Measurements from ENCODE around the gene DMBT1. TPM values are rescaled to one million over a fixed set of nuclear protein-coding genes. Genes with fewer than 3 reads are reported as not detected.
"Not testable (repeated sequence)": the region's sequence is repeated elsewhere in the genome, so short reads cannot be mapped to it uniquely, and the experiment has no call there.

DMBT1 gene
- polyA plus RNA-seq, 3 donors: 0.04 to 0.14 (median 0.10) TPM

DNA sequence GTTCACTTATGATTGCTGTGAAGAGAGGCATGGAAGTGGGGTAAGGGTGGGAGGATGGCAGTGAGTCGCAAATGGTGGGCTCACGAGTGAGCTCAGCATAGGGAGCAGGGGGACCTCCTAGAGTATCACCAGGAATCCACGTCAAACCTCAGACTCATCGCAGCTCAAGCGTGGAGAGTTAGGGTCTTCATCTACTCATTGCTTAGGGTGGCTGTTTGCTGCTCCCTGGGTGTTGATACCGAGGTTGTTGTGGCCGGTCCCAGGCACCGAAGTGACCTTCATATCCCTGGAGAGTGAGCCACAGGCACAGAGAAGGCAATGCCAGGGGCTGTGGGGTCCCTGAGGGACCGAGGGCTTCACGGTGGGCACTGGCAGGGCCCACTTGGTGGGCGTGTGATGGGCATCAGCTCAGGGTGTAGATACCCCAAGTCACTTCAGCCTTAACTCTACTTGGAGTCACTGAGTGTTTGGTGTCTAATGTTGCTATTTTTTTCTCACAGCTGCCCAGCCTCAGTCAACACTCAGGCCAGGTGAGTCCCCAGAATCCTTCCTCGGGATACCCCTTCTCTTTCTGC, 16.8 kb downstream of the DMBT1 start:
- no peak for DNase-seq

DNA sequence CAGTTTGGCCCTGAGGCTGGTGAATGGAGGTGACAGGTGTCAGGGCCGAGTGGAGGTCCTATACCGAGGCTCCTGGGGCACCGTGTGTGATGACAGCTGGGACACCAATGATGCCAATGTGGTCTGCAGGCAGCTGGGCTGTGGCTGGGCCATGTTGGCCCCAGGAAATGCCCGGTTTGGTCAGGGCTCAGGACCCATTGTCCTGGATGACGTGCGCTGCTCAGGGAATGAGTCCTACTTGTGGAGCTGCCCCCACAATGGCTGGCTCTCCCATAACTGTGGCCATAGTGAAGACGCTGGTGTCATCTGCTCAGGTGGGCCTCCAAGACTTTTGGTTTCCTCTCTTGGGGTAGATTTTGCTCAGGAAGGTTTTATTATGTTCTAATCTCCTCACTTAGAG, 25.5 kb downstream of the DMBT1 start:
- DNase-seq: not testable (repeated sequence)

DNA sequence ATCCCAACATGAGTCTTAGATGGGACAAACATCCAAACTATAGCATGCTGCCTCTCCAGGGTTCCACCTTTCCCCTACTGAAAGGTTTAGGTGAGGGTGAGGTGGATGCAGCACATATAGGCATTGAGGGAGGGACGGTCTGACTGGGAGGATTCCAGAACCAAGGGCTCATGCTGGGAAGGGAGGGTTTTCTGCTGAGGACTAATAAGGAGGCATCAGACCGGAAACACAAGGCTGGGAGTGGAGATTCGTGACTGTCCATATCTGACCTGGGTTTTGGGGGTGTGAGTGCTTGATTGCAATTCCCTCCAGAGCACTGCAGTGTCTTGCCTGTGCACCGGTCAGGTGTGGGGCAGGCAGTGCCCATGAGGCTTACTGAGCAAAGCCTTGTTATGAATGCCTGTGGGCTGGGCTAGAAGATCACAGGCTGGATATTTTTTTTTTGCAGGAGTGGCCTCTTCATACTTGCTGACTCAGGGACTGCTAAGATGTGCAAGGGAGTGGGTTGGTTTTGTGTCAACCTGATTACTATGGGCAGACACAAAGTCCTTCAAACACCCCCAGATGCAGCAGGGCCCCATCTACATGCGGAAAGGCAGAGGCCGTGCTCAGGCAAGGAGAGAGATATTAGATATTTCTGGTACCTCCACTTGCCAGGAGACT, 26.7 kb downstream of the DMBT1 start:
- DNase-seq: no peak

DNA sequence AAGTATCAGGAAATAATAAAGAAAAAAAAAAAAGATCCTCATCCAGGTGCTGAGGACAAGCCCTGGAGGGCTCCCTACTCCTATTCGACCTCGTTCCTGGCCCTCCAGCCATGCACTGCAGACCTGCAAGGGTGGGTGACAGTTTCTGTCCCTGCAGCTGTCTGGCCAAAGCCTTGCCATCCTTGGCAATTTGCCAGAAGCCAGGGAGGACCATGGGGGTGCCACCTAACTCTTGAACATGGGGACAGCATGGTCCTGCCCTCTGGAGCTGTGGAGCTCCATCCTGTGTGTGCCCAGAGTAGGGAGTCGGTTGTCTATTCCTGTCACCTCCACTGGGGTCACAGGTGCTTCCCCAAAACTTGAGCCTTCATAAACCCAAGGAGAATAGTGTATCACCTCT, 27.8 kb downstream of the DMBT1 start:
- DNase-seq: no peak

DNA sequence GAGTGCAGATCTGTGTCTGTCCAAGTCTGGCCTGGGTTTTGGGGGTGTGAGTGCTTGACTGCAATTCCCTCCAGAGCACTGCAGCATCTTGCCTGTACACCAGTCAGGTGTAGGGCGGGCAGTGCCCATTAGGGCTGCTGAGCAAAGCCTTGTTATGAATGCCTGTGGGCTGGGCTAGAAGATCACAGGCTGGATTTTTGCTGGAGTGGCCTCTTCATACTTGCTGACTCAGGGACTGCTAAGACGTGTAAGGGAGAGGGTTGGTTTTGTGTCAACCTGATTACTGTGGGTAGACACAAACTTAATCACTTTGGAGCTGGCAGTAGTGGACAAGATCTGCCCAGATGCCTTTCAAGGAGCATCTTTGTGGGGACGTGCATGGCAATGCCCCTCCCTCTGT, 29.6 kb downstream of the DMBT1 start:
- no peak for DNase-seq

DNA sequence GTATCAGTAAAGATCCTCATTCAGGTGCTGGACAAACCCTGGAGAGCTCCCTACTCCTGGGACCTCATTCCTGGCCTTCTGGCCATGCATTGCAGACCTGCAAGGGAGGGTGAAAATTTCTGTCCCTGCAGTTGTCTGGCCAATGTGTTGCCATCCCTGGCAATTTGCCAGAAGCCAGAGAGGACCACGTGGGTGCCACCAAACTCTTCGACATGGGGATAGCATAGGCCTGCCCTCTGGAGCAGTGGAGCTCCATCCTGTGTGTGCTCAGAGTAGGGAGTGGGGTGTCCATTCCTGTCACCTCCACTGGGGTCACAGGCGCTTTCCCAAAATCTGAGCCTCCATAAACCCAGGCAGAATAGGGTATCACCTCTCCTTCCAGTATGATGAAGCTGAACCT, 31.2 kb downstream of the DMBT1 start:
- DNase-seq: no peak

DNA sequence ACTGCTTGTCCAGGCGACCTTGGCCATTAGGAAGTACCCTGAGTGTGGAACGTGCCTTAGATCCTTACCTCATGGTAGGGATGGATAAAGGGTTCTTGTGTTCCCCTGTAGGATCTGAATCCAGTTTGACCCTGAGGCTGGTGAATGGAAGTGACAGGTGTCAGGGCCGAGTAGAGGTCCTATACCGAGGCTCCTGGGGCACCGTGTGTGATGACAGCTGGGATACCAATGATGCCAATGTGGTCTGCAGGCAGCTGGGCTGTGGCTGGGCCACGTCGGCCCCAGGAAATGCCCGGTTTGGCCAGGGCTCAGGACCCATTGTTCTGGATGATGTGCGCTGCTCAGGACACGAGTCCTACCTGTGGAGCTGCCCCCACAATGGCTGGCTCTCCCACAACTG, 31.6 kb downstream of the DMBT1 start:
- no peak for DNase-seq

DNA sequence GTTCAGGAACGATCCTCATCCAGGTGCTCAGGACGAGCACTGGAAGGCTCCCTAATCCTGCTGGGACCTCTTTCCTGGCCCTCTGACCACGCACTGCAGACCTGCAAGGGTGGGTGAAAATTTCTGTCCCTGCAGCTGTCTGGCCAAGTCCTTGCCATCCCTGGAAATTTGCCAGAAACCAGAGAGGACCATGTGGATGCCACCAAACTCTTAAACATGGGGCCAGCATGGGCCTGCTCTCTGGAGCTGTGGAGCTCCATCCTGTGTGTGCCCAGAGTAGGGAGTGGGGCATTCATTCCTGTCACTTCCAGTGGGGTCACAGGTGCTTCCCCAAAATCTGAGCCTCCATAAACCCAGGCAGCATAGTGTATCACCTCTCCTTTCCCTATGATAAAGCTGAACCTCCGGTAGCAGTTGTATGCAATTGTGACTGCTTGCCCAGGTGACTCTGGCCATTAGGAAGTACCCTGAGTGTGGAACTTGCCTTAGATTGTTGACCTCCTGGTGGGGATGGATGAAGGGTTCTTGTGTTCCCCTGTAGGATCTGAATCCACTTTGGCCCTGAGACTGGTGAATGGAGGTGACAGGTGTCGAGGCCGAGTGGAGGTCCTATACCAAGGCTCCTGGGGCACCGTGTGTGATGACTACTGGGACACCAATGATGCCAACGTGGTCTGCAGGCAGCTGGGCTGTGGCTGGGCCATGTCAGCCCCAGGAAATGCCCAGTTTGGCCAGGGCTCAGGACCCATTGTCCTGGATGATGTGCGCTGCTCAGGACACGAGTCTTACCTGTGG, 57.1 kb downstream of the DMBT1 start:
- DNase-seq: no peak

DNA sequence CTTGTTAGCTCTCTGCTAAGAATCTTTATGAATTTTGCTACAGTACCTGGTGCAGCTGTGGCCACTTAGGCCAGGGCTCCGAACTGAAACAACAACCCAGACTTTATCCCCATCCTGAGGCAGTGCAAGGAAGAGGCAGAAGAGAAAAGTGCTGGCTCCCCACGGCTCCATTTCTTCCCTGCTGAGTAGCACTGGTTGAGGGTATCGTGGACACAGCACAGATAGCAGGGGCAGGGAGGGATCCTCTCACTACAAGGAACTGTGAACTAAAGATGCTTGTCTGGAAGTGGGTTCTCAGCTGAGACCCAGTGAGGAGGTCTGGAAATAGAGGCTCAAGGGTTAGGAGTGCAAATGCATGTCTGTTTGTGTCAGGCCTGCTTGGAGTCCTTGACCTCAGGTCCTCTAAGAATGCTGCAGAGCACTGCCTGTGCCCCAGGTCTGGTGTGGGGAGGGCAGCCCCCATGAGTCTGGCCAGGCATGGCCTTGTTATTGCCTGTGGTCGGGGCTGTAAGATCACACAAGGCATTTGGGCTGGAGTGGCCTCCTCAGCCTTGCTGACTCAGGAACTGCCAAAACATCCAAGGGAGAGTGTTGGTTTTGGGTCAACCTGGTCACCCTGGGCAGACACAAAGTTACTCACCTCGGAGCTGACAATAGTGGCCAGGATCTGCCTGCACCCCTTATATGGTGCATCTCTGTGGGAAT, 58.1 kb downstream of the DMBT1 start:
- no peak for DNase-seq

DNA sequence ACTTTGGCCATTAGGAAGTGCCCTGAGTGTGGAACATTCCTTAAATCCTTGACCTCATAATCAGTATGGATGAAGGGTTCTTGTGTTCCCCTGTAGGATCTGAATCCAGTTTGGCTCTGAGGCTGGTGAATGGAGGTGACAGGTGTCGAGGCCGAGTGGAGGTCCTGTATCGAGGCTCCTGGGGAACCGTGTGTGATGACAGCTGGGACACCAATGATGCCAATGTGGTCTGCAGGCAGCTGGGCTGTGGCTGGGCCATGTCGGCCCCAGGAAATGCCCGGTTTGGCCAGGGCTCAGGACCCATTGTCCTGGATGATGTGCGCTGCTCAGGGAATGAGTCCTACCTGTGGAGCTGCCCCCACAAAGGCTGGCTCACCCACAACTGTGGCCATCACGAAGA, 60.4 kb downstream of the DMBT1 start:
- not testable (repeated sequence) for DNase-seq

DNA sequence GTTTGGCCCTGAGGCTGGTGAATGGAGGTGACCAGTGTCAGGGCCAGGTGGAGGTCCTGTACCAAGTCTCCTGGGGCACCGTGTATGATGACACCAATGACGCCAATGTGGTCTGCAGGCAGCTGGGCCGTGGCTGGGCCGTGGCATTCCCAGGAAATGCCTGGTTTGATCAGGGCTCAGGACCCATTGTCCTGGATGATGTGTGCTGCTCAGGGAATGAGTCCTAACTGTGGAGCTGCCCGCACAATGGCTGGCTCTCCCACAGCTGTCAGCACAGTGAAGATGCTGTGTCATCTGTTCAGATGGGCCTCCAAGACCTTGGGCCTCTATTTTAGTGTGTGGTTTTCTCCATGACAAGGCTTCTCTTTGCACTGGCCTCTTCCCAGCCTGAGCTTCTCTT, 64.0 kb downstream of the DMBT1 start:
- no peak for DNase-seq

DNA sequence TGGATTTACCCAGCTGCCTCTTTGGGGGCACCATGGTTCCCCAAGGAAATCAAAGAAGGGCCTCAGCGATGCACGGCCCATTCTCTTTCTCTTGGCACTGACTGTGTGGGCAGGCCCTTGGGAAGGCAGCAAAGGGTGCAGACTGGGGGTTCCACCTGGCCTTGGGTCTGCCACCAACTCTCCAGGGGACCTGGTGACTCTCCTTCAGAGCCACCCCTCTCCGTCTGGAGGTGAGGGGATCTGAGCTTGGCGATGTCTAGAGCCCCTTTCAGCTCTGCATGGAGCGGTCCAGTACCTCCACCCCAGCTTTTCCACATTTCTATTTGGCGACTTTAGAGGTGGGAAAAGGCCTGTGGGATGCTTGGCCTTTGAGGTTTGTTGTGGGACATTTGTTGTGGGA, 70.0 kb downstream of the DMBT1 start:
- no peak for DNase-seq

DNA sequence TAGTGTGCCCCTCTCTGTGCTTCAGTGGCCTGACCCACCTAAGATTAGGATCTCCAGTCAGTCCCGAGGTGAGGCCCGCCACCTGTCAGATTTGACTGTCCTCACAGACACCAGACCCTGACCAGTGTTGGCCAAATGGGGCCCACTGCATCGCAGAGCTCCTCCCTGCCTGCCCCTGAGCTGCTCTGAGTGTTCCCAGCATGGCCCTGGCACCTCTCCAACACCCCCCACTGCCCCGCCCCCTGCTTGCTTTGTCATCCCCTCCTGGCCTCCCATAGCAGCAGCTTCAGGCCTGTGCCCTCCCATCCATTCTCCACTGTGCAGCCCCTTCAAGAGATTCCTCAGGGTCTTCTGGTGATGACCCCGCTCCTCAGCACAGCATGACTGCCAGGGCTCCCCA, 71.5 kb downstream of the DMBT1 start:
- DNase-seq: no peak

DNA sequence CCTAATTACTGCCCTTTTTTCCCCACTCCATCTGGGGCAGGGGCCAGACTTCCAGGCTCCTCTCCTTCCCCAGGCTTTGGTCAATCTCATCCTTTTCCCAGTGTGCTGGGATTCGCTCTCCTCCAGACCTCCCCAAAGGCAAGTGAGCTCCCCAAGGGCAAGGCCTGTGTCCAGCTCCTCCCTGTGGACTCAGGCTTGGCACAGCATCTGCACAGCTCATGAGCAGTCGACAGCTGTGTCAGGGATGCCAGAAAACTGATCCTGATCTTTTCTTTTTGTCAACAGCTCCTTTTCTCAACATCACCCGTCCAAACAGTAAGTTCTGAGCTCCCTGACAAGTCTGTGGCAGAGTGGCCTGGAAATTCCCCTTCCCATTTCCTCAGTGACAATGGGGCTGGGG, 72.0 kb downstream of the DMBT1 start:
- no peak for DNase-seq

DNA sequence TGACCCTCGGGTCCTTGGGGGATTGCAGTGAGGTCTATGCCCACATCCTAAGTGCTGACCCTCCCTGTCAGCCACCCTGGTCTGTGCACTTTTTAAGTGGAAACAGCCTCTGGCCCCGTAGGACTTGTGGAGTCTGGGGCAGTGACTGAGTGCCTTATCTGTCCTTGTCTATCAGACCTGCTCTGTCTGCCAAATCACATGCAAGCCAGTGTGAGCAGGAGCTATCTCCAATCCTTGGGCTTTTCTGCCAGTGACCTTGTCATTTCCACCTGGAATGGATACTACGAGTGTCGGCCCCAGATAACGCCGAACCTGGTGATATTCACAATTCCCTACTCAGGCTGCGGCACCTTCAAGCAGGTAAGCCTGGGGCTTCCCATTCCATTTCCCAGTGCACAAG, 76.4 kb downstream of the DMBT1 start:
- DNase-seq: no peak

DNA sequence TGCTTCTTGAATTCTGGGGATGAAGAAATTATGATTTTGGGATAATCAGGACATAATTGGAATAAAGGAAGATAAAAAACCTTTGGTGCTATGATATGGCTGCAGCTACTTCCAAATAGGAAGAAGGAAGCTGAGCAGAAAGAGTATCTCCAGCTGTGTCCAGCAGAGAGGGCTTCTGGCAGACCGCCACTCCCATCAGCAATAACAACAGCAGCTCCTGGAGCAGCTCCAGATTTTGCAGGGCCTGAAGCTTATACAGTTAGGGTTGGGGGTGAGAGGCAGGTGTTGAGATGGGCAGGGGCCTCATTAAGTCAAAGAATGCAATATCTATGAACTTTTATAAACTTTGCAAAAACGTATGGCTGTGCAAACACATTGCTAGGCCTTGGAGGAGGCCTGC, 76.8 kb downstream of the DMBT1 start:
- peak; percentile 36 for DNase-seq

DNA sequence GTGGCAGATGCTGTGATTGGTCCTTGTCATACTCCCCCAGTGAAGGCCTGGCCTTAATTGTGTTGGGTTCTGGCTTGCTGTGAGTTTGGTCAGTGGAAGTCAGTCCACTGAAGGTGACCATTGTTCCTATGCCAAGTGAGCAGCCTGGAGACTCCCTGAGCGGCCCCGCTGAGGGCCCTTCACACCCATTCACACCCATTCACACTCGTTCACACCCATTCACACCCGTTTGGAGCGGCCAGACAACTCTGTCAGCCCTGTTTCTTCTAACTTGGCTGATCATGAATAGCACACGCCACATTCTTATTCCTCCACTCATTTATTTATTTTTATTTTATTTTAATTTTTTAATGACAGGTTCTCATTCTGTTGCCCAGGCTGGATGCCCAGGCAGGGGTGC, 77.6 kb downstream of the DMBT1 start:
- no peak for DNase-seq

DNA sequence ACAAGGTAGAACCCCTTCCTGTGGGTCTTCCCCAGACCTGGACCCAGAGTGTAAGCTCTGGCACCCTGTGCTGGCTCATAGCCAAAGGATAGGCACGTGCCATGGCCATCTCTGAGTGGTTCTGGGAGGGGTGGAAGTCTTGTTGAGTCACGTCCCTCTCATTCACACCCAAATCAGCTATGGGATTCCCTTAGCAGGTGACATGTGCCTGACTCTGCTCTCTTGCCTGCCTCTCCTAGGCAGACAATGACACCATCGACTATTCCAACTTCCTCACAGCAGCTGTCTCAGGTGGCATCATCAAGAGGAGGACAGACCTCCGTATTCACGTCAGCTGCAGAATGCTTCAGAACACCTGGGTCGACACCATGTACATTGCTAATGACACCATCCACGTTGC, 79.2 kb downstream of the DMBT1 start:
- DNase-seq: no peak

DNA sequence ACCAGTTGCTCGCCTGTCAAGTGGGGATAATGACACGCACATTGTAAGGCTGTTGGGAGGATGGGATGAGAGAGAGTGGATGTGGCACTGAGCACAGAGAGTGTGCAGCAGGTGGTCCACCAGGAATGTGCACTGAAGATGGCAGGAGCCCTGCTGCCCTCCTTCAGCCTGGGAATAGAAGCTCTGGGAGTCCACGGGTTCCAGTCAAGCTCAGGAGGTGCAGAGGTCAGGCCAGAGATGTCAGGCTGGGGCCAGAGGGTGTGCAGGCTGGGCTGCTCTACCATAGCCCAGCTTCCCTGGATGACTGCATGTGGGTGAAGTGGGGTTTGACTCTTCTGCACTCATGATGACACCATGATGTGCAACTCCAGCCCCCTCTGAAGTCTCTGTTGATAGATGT, 80.4 kb downstream of the DMBT1 start:
- no peak for DNase-seq

DNA sequence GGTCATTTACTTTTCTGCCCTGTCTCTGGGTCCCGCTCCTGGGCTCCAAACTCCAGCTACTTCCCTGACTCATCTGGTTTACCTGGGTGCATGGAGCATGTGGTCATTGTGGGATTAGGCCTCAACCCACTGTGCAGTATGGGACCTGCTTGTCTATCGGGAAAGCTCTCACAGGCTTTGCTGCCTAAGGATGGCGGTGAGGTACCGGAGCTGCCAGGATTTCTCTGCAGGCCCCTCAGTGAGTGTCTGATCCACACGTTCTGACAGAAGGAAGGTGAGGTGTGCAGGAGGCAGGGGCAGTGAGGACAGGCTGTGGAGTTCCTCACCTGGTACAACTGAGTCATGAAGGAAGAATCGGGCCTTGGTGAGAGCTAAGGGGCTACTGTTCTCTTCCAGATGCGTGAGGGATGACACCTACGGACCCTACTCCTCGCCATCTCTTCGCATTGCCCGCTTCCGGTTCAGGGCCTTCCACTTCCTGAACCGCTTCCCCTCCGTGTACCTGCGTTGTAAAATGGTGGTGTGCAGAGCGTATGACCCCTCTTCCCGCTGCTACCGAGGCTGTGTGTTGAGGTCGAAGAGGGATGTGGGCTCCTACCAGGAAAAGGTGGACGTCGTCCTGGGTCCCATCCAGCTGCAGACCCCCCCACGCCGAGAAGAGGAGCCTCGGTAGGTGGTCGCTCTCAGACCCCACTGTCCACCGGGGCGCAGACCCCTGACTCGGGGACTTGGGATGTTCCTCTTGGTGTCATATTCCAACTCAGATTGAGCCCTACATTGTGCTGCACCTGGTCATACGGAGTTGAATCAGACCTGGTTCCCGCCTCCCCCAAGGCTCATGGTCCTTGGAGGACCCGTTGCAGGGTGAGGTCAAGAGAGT, 82.4 kb downstream of the DMBT1 start:
- DNase-seq: no peak

DNA sequence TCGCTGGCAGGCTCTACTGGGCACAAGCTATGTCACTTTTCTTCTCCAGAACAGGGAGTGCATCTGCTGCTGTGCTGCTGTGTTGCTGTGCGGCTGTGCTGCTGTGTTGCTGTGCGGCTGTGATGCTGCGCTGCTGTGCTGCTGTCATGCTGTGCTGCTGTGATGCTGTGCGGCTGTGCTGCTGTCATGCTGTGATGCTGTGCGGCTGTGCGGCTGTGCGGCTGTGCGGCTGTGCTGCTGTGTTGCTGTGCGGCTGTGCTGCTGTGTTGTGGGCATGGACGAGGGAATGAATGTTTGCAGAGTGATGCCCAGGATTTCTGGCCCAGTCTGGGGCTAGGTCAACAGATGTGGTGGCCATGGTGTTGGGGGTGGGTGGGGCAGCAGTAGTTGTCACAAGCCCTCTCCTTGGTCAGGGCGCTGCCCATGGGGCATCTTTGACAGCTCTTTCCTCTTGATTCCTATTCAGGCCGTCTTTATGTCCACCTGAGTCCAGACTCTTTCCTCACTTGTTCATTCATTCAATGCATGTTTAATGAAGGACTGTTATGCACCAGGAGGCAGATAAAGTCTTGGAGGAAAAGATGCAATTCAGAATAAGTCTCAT, 83.5 kb downstream of the DMBT1 start:
- no peak for DNase-seq
